Measurements from ENCODE around the gene CCDC187.
"Not testable (repeated sequence)": the region's sequence is repeated elsewhere in the genome, so short reads cannot be mapped to it uniquely, and the experiment has no call there.

CCDC187 gene

DNA sequence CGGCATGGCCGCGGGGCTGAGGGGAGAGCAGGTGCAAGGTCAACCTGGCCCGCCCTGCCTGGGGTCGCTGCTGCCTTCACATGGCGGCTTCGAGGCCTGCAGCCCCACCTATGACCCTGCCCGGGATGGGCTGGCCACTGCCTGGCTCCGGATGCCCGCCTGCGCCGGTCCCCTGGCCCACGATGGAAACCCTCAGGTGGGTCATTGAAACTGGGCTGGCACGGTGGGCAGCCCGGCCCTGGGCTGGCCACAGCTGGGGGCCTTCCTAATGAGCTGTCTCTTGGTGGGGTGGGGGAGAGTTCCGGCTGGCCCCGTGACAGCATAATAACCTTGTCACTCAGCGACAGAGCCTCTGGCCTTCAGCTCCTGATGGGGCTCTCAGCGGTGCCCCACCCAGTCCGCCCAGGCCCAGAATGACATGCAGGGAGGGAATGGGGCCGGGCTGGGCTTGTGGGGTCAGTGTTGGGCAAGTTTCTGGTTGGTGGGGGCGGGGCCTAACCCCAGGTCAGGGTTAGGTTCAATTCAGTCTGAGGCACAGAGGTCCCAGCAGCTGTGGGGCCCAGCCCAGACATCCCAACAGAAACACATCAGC lies at the start of gene CCDC187:
CCDC187 (minus strand) TSS at position 270 of the 592 bp plus-strand sequence; CDS start at position 6, 264 bp downstream.
- no peak for DNase-seq

GRCh38 chr9:136353088-136353487 lies 49.2 kb upstream of the CCDC187 start:
- DNase-seq: no peak

- DNase-seq: peak in 1 of 14 donors; percentile 15
Measured at GRCh38 chr9:136352682-136353081, 48.8 kb upstream of the CCDC187 start.

DNA sequence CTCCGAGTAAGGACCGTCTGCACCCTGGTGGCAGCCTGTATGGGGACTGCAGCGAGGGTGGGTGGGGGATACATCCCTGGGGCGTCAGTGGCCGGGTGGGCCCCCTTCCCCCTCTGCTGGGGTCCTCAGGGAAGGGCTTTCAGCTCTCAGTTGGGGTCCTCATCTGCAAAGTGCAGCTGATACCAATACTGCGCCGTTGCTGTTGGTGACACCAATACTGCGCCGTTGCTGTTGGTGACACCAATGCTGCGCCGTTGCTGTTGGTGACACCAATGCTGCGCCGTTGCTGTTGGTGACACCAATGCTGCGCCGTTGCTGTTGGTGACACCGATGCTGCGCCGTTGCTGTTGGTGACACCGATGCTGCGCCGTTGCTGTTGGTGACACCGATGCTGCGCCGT lies 48.0 kb upstream of the CCDC187 start:
- DNase-seq: not testable (repeated sequence)

- no peak for DNase-seq
Measured at GRCh38 chr9:136351252-136351800, 47.4 kb upstream of the CCDC187 start.

GRCh38 chr9:136349546-136349945 lies 45.7 kb upstream of the CCDC187 start:
- no peak for DNase-seq

- no peak for DNase-seq
Measured at GRCh38 chr9:136348691-136349090, 44.8 kb upstream of the CCDC187 start.

DNA sequence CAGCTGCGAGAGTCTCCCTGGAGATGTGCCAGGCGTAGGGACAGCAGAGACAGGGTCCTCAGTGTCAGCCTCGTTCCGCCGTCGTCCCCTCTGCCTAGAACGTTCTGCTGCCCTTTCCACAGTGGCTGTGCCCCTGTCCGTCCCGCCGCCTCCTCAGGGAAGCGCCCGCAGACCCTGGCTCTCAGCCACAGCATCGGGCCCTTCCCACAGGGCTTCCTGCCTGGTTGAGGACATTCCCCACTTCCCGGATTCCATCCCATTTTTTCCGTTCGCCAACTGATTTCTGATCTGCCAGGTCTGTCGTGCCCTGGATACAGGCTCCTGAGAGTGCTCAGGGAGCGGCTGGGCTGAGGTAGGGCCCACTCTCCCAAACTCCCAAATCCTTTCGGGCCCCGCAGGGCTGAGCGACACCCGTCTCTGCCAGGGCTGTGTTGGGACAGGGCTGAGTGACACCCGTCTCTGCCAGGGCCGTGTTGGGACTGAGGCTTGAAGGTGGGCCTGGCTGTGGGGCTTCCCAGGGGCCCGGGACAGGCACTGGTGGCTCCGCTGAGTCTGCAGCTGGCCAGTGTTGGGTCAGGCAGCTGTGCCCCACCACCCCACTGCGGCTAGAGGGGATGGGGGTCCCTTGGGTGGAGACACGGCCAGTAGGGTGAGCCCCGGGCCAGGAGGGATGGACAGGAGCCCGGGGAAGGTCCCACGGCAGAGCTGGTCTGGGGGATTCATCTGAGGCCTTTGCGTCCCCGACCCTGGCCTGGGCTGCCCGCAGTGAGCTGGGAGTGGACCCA lies 43.8 kb upstream of the CCDC187 start:
- DNase-seq: no peak

DNA sequence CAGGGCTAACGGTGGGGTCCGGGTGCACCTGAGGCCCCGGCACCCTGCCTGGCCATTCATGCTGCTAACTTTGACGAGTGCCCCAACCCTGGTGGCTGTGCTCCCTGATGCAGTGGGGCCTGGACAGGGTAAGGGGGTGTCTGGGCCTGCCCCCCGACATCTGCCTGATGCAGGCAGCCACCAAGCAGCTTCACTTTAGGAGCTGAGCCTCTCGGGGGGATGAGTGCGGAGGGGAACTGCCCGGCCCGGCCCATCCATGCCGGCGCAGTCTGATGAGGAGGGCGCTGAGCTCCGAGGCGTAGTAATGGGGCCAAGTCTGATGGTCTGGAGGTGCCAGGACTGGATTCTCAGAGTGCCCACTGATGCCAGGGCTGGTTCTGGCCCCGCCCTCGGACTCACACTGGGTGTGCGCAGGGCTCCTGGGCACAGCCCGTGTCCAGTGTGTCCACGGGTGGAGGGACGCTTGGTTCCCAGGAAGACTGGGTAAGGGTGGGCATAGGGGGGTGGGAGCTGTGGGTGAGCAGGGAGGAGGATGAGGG lies 43.1 kb upstream of the CCDC187 start:
- DNase-seq: peak in 1 of 14 donors; percentile 65

DNA sequence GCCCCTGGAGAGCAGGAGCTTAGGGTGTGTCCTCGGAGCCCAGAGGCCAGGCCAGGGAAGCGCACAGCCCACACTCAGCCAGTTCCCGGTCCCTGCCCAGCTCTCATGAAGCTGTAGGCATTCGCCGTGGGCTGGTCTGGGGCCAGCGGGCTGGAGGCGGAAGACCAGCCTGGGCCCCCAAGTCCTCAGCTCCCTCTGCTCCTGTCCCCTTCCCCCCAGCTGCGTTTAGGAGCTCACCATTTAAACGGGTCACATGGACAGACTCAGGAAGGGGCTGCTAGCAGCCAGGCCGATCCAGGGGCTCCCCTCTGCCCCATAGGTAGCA lies 42.2 kb upstream of the CCDC187 start:
- peak in 1 of 14 donors; percentile 43 for DNase-seq

DNA sequence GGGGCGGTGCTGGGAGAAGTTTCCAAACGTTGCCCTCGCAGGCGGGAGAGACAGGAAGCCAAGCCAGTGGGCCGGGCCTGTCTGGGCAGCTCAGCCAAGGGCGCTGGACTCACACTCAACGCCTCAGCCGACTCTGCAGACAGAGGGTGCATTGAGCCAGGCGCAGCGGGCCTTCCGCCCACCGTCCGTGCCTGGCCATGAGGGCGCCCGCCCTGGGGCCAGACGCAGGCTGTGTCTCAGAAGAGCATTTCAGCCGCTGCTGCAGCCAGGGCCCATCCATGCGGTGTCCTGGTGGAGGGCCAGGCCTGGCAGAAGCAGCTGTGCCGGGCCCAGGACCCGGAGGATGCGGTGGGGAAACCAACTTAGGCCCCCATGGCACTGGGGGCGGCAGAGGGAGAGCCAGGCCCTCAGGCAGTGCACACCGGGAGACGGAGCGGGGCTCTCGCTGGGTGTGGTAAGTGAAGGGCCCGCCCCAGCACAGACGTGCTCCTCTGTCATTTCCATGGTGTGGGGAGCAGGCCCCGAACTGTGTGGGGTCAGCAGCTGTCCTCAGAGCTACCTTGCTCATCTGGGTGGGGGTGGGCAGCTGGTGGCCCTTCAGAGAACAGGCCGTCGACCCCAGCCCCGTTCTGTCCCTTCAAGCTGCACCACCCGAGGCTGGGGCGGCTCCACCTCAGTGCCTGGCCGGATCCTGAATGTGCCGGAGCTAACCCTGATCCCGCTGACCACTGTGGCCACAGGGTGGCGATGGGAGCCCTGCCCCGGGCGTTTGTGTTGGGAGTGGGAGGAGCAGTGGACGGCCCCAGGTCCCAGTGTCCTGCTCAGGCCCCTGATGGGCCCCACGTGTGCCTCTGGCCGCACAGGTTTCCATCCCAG lies 41.6 kb upstream of the CCDC187 start:
- peak in 13 of 14 donors; percentile 52 to 90 (median 73) for DNase-seq

- no peak for DNase-seq
Measured at GRCh38 chr9:136344544-136345280, 40.8 kb upstream of the CCDC187 start.

DNA sequence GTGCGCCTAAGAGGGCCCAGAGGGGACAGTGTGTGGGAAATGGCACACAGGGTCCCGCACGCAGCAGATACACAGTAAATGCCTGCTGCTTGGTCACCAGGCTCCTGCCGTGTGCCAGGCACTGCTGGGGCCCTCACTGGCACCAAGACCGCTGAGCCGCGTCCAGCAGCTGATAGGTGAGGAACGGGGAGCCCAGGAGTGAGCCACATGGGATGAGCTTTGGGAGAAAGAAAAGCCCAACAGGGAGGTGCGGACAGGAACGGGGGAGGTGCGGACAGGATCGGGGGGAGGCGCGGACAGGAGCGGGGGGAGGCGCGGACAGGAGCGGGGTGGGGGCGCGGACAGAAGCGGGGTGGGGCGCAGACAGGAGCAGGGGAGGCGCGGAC lies 40.0 kb upstream of the CCDC187 start:
- no peak for DNase-seq

GRCh38 chr9:136343121-136343883 lies 39.4 kb upstream of the CCDC187 start:
- DNase-seq: no peak

DNA sequence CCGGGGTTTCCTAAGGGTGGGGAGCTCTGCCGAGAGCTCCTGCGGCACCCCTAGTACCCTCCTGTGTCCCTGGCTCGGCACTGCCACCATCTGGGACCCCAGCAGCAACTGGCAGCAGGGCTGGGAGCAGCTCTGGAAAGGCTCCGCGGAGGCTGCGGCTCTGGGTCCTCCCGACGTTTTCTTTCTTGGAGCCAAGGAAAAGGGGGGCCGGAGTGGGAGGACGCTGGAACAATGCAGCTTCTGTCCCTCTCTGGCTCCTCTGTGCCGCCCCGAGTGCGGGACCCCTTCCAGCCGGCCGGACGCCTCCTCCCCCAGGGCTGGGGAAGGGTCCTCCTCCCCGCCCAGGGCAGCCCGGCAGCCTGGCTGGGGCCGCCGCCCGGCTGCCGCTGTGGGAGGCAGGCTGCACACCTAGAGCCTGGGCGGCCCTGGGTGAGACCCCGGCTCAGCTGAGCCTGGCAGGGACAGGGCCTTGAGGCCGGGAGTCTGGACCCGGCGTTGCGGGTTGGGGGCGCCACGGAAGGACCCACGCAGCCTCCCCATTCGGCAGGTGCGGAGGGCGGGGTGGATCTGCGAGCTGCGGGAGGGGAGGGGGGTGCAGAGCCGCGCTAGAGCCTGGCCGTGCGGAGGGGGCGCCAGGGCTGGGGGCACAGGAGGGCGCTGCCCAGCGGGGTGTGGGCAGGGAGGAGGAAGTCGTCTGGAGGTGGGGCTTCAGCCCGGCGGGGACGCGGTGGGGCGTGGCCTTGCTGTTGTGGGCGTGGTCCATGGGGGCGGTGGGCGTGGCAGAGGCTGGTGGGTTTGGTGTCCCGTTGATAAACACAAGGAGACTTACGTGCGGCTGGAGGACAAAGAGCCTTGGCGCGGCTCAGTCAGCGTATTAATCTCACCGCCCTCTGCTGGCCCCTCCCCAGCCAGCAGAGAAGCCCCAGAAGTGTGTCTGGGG lies 38.6 kb upstream of the CCDC187 start:
- peak in 12 of 14 donors; percentile 39 to 75 (median 58) for DNase-seq

GRCh38 chr9:136341769-136342168 lies 37.9 kb upstream of the CCDC187 start:
- no peak for DNase-seq

DNA sequence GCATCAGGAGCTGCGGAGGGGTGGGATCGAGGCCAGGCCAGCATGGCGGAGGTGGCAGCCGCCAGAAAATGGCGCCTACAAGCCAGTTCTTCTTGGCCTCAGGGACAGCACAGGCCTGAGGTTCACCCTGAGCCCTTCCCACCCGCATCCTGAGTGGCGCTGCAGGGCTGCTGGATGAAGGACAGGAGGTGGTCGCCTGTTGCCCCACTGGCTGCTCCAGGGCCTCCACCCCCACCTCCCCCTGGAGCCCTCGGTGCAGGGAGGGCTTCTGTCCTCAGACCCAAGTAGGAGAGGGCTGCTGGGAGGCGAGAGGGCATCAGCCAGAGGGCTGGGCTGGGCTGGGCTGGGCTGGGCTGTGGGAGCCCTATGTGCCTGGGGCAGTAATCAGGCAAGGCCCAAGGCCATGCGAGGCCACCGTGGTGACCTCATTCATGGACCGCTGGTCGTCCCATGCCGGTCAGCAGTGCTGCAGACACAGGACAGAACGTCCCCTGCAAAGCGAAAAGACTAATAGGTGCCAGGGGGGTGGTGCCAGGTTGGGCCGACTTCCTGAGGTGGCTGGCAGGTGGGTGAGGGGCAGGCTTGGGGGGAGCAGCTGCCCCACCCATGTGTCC lies 37.3 kb upstream of the CCDC187 start:
- DNase-seq: peak in 4 of 14 donors; percentile 21 to 68 (median 28)

DNA sequence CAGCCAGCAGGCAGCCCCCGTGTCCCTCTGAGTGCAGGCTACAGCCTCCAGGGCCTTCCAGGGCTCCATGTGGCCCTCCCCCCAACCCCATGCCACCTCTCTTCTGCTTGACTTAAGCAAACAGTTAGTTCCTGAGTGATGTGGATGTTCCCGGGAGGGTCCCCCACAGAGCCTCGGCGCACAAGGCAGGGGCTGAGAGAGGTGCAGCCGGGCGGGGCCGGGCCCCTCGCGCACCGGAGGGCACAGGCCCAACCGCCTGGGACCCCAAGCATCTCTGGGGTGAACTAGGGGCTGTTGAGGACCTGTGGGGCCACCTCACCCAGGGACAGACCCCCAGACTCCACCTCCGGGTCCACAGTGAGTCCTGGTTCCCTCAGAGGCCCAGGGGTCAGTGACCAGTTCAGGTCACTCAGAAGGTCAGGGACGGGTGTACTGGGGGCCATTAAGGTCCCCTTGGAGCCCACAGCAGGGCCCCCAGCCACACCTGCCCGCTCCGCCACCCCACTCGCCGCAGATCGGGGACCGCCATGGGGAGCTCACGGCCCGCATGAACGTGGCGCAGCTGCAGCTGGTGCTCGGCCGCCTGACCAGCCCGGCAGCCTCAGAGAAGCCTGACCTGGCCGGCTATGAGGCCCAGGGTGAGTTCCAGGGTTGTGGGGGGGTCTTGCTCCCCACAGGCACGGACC lies 36.6 kb upstream of the CCDC187 start:
- DNase-seq: no peak

GRCh38 chr9:136339958-136340310 lies 36.0 kb upstream of the CCDC187 start:
- no peak for DNase-seq
